MG63 (cell line): Measurements from ENCODE around the gene FANCC. TPM values are rescaled to one million over a fixed set of nuclear protein-coding genes. Genes with fewer than 3 reads are reported as not detected.

ENCODE experiments used
- DNase-seq: peaks from one replicate; pipeline ENCODE4 v3.0.0-alpha.2; 2020
- H3K27me3 ChIP-seq: fragments of 250-450 bp; sonication (Bioruptor Pico); 2 replicates; pipeline ENCODE4 v1.5.1; 2020; ENCODE audit warnings: mild to moderate bottlenecking, moderate library complexity
- H3K36me3 ChIP-seq: fragments of 250-450 bp; sonication (Bioruptor Pico); 2 replicates; pipeline ENCODE4 v1.5.1; 2020; ENCODE audit warnings: mild to moderate bottlenecking, moderate library complexity
- H3K4me3 ChIP-seq: fragments of 250-450 bp; sonication (Bioruptor Pico); 2 replicates; pipeline ENCODE4 v1.5.1; 2020; ENCODE audit warnings: mild to moderate bottlenecking, moderate library complexity
- H3K9me3 ChIP-seq: fragments of 250-450 bp; sonication (Bioruptor Pico); 2 replicates; pipeline ENCODE4 v1.5.1; 2020; ENCODE audit warnings: mild to moderate bottlenecking, moderate library complexity
- total RNA-seq: library from RNA; depleted of rRNA; stranded (reverse); fragments of >200 nt; shearing (Covaris generic); gene quantifications from 2 replicates; pipeline ENCODE4 v1.2.3, GENCODE V29; 2014; ENCODE audit warnings: low replicate concordance

Gene FANCC
- total RNA-seq, 1 experiment from 2014 or later: 10.7 TPM

DNA sequence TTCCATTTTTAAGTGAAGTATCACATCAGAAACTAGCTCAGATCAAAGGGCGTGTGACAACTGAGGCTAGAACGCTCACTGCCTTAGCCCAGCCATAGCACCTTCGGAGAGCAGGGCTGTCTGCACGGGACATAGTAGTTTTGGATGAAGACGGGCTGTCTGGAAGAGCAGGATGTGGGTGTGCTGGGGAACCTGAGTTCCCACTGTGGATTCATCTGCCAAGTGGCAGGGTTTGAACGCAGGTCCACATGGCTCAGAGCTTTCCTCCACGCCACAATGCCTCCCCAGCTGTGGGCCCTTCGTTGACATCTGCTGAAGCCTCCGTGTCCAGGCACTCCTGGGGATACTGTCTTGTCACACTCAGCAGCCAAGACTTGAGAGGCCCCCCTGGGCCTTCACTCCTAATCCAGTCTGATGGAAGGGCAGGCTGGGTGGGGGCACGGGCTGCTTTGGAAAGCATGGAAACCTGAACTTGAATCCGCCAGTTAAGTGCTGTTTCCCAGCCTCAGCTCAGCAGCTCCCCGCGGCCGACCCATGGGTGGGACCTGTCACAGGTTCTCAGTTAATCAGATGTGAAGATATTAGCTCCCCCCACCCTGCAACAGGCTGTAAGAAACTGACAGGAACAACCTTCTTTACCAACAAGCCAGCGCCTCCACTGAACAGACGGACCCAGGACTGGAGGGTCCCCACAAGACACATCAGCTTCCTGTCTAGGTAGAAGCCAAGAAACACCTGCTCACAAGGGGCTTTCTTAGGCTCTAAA, 228.1 kb downstream of the FANCC start:
- H3K4me3 ChIP-seq: no peak overlapping the region
- H3K9me3 ChIP-seq: no peaks in the 10 kb centered on the region
- no peak for DNase-seq
- no peaks in the 10 kb centered on the region for H3K27me3 ChIP-seq
- H3K36me3 ChIP-seq: peaks cover 51% of the 10 kb centered on the region

GRCh38 chr9:95088421-95089161, 228.9 kb downstream of the FANCC start:
- H3K27me3 ChIP-seq: no peaks in the 10 kb centered on the region
- peaks cover 59% of the 10 kb centered on the region for H3K36me3 ChIP-seq
- no peaks in the 10 kb centered on the region for H3K9me3 ChIP-seq
- DNase-seq: no peak
- H3K4me3 ChIP-seq: no peak overlapping the region

- peaks cover 68% of the 10 kb centered on the region for H3K36me3 ChIP-seq
- peak; percentile 47 for DNase-seq
- no peaks in the 10 kb centered on the region for H3K27me3 ChIP-seq
- no peak overlapping the region for H3K4me3 ChIP-seq
- H3K9me3 ChIP-seq: no peaks in the 10 kb centered on the region
Observed at GRCh38 chr9:95087659-95088242, 229.8 kb downstream of the FANCC start.

DNA sequence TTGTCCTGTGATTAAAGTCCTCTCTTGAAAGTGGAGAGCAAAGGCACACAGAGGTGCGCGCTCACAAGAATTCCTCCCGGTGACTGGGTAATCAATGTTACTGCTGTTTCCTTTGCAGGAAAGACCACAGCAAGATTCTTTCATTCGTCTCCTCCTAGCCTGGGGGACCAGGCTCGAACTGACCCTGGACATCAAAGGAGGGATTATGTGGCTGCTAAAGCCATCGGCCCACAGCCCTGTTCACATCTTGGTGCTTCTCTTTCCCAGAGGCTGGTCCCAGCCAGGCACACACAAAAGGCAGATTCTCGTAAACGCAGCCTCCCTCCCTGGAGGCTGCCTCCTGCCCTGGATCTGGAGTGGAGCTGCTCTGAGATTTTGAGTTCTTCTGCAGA, 230.9 kb downstream of the FANCC start:
- Histone ChIP-seq H3K4me3 (no peak overlapping the region), H3K27me3 (no peaks in the 10 kb centered on the region), H3K9me3 (no peaks in the 10 kb centered on the region), H3K36me3 (peaks cover 78% of the 10 kb centered on the region)
- no peak for DNase-seq

DNA sequence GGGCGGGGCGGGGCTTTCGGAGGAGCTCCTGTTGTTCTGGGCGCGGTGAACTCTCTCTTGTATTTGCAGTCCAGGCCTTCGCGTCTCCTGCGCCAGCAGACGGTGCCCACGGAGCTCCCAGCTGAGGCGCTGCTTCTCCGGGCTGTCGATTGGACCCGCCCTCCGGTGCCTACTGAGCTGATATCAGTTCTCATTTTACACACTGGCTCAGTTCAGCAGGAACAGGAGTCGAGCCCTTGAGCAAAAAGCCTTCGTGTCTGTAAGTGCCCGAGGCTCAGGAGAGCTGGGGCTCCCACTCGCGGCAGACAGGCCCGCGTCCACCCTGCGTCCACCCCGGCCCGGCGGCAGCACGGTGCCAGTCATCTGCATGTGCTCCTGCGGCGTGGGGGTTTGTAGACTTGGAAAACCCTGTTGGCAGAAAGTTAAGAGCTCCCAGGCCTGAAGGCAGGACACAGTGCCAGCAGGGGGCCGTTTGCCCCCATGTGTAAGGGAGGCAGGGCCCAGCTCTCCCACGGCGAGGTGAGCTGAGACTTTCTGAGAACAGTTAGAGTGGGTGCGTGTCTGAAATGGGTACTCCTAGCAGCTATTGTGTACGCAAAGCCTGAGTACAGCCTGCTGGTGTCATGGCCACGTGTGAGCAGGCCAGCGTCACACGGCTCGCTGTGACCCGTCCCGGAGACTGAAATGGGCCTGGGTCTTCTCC, 231.5 kb downstream of the FANCC start:
- Histone ChIP-seq H3K4me3 (no peak overlapping the region), H3K9me3 (no peaks in the 10 kb centered on the region), H3K27me3 (no peaks in the 10 kb centered on the region), H3K36me3 (peaks cover 83% of the 10 kb centered on the region)
- DNase-seq: no peak

DNA sequence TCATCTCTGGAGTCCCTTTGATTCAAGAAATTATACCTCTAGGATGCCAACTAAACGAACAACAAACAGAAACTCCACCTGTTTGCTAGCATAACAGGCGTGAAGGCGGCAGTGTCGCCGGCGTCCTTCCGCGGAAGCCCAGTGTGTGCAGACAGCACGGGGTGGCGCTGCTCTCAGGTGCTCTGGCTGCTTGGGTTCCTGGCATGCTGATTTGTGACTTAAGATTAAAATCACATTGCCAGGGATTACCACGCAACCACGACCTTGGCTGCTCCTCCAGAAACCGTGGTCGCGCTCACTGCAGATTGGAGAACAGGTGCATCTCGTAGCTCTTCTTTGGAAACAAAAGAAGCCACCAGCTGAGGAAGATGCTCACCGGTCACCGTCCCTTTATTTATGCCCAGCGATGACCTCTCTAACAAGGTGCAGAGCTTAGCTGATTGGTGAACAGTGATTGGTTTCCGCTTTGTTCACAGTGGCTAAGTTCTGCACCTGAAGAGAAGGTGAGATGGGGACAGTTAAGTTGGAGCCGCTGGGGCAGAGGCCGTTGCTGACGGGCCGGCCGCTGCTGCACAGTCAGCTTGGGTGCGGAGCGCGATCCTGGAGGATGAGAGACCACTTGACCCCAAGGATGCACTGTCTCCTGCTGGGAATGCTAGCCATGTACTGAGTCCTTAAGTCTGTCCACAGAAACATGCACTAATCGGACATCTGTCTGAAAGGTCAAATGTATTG, 232.3 kb downstream of the FANCC start:
- H3K9me3 ChIP-seq: no peaks in the 10 kb centered on the region
- H3K4me3 ChIP-seq: no peak overlapping the region
- DNase-seq: no peak
- no peaks in the 10 kb centered on the region for H3K27me3 ChIP-seq
- peaks cover 91% of the 10 kb centered on the region for H3K36me3 ChIP-seq

DNA sequence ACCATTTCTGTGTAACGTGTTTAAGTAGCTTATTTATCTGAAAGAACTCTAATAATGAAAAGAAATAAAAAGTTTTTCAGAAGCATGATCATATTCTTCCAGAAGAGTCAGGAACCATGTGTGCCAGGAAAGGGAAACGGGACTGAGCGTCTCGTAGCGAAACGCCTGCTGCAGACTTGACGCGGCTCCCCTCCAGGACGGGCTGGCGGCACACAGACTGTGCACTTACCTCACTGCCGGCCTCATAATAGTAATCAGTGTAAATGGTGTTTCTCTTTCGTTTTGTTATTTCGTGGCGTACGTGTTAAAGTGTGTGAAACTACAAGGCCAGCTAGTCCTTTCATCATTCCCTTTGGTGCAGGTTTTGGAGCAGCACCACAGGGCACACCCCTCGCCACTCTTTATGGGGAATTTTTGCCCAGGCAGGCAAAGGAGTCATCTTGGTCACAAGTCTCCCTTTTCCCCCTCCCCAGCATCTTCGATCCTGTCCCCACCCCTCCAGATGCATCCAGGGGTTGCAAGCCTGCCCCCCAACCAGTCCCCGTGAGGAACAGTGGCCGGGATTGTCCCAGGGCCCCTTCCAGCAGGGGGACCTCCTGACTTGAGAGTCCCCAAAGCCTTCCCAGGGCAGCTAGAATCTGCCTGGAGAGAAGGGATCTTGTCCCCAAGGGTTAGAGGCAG, 233.1 kb downstream of the FANCC start:
- DNase-seq: no peak
- Histone ChIP-seq H3K27me3 (no peaks in the 10 kb centered on the region), H3K4me3 (no peak overlapping the region), H3K9me3 (no peaks in the 10 kb centered on the region), H3K36me3 (peaks cover 94% of the 10 kb centered on the region)

DNA sequence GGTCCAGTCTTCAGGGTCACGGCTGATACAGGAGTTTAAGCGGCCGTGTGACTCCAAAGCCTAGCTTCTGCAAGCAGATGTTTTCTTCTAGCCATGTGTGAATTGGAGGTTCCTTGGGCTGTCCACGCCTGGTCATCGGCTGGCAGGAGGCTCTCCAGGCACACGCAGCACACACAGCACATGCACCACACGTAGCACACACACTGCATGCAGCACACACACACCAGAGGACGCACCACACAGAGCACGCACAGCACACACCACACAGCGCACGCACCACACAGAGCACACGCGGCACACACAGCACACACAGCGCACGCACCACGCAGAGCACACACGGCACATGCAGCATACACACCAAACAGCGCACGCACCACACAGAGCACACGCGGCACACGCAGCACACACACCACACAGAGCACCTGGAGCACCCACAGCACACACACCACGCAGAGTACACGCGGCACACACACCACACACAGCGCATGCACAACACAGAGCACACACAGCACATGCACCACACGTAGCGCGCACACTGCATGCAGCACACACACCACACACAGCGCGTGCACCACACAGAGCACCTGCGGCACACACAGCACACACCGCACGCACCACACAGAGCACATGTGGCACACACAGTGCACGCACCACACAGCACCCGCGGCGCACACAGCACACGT, 234.3 kb downstream of the FANCC start:
- no peak overlapping the region for H3K4me3 ChIP-seq
- DNase-seq: no peak
- no peaks in the 10 kb centered on the region for H3K27me3 ChIP-seq
- H3K36me3 ChIP-seq: peaks cover 92% of the 10 kb centered on the region
- H3K9me3 ChIP-seq: no peaks in the 10 kb centered on the region

GRCh38 chr9:95082401-95083084, 235.0 kb downstream of the FANCC start:
- no peak for DNase-seq

DNA sequence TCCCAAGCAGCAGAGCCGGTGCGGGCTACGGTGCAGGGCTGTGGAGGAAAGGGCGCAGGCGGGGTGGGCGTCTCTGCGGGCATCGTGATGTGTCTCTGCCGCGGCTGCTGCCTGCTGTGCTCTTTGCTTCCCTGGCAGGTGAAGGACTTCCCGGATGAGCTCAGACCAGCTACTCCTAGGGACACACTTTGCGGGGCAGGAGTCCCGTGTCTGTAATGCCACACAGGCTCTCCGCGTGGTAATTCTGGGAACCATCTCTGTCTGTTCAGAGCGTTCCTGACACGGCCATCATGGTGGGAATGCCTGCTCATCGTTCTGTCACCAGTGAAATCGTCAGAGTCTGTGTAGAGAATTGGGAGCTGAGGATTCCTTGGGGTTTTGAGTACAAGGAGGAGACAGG, 235.5 kb downstream of the FANCC start:
- Histone ChIP-seq H3K4me3 (no peak overlapping the region), H3K36me3 (peaks cover 92% of the 10 kb centered on the region)
- DNase-seq: no peak

More at GRCh38 chr9:95082401-95083084, 235.0 kb downstream of the FANCC start:
- H3K36me3 ChIP-seq: peaks cover 92% of the 10 kb centered on the region
- no peaks in the 10 kb centered on the region for H3K27me3 ChIP-seq
- no peak overlapping the region for H3K4me3 ChIP-seq
- no peaks in the 10 kb centered on the region for H3K9me3 ChIP-seq

DNA sequence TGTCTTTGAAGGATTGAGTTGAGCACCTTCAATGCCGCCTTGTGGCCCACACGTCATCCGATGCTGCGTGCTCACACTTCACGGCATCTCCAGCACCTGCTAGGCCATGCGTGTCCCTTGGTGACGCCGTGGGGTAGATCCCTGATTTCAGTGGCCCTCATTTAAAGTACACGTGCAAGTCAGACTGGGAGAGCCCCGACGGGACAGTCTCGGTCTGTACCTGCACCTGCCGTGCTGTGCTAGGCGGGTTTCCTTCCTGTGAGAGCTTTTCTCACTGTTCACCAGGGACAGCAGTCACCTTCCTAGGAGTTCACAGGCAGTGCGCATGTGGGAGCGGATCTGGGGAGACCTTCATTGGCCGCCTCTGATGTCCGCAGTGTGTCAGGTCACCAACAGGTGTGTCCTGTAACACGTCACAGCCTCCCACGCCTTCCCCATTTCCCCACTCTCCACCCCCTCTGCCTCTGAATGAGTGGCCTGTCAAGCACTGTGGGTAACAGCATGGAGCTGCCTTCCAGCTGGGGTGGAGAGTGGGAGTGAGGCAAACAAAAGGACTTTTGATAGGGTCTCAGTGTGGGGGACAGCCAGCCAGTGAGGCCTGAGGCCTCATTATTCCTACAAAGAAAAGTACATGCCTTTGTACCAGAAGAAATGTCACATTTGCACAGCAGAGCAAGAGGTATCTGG, 236.4 kb downstream of the FANCC start:
- DNase-seq: no peak
- no peaks in the 10 kb centered on the region for H3K9me3 ChIP-seq
- no peaks in the 10 kb centered on the region for H3K27me3 ChIP-seq
- H3K4me3 ChIP-seq: no peak overlapping the region
- H3K36me3 ChIP-seq: peaks cover 91% of the 10 kb centered on the region

More for the DNA sequence above, 235.5 kb downstream of the FANCC start:
- no peaks in the 10 kb centered on the region for H3K27me3 ChIP-seq
- H3K9me3 ChIP-seq: no peaks in the 10 kb centered on the region

- no peak for DNase-seq
- no peaks in the 10 kb centered on the region for H3K9me3 ChIP-seq
- H3K27me3 ChIP-seq: no peaks in the 10 kb centered on the region
- H3K36me3 ChIP-seq: peaks cover 87% of the 10 kb centered on the region
- no peak overlapping the region for H3K4me3 ChIP-seq
Observed at GRCh38 chr9:95079461-95079860, 238.0 kb downstream of the FANCC start.

GRCh38 chr9:95078939-95079338, 238.6 kb downstream of the FANCC start:
- H3K9me3 ChIP-seq: no peaks in the 10 kb centered on the region

GRCh38 chr9:95078511-95078910, 239.0 kb downstream of the FANCC start:
- no peak for DNase-seq

More at GRCh38 chr9:95078939-95079338, 238.6 kb downstream of the FANCC start:
- Histone ChIP-seq H3K36me3 (peaks cover 87% of the 10 kb centered on the region), H3K27me3 (no peaks in the 10 kb centered on the region), H3K4me3 (no peak overlapping the region)
- no peak for DNase-seq

More at GRCh38 chr9:95078511-95078910, 239.0 kb downstream of the FANCC start:
- no peak overlapping the region for H3K4me3 ChIP-seq
- H3K36me3 ChIP-seq: peaks cover 85% of the 10 kb centered on the region
- no peaks in the 10 kb centered on the region for H3K27me3 ChIP-seq
- no peaks in the 10 kb centered on the region for H3K9me3 ChIP-seq
